Ovary (tissue), 9 donors: ENCODE results near the gene PRELID1. TPM values are rescaled to one million over a fixed set of nuclear protein-coding genes. Genes with fewer than 3 reads are reported as not detected.

Source experiments
- DNase-seq, 5 donors: peaks; one replicate each; pipeline ENCODE4 v3.0.0-alpha.2; 2019 to 2020
- H3K27ac ChIP-seq, 2 donors: fragments of 200-600 bp; one replicate each; pipeline versions ENCODE4 v1.5.1 to v1.8.0; 2019 to 2022
- H3K27me3 ChIP-seq: fragments of 200-600 bp; one replicate; pipeline ENCODE4 v1.8.0; 2022
- H3K36me3 ChIP-seq: fragments of 200-600 bp; sonication (generic); one replicate; pipeline ENCODE4 v1.5.1; 2019
- H3K4me1 ChIP-seq: one replicate; pipeline ENCODE4 v1.8.1; 2013; ENCODE audit warnings: mild to moderate bottlenecking, moderate library complexity; ENCODE audit not compliant: insufficient read depth
- H3K4me3 ChIP-seq: fragments of 200-600 bp; sonication (generic); one replicate; pipeline ENCODE4 v1.5.1; 2017
- H3K9me3 ChIP-seq, 2 donors: fragments of 200-600 bp in 1 of 2; sonication (generic) in 1 of 2; one replicate each; pipeline versions ENCODE4 v1.5.1 to v1.8.1; 2013 to 2019; ENCODE audit warnings: mild to moderate bottlenecking in 1 of 2, moderate library complexity in 1 of 2
- CTCF ChIP-seq, 3 donors: fragments of 450-650 bp in 2 of 3; fragments of 200-600 bp in 1 of 3; IDR thresholded peaks; one replicate each; pipeline versions ENCODE4 v1.5.1 to v1.8.0; 2016 to 2022; ENCODE audit warnings: antibody characterized with exemption in 3 of 3, mild to moderate bottlenecking in 1 of 3
- EP300 ChIP-seq: sonication (generic); formaldehyde crosslinking; IDR thresholded peaks from one replicate; pipeline ENCODE4 v1.6.1; 2017; ENCODE audit warnings: antibody characterized with exemption
- POLR2A ChIP-seq: fragments of 450-650 bp; IDR thresholded peaks from one replicate; pipeline ENCODE4 v1.6.1; 2017; ENCODE audit warnings: antibody characterized with exemption, mild to moderate bottlenecking, moderate library complexity
- WGBS, 3 donors: extraction: QIAGEN DNeasy Blood & Tissue Kit in 1 of 3; methylation state at CpG; one replicate each; pipeline versions ENCODE4 v1.1.5 to v1.1.7; 2013 to 2017; 5-methylcytosine and 5-hydroxymethylcytosine counted together
- intact Hi-C, 4 donors: fragments of 100-400 bp; cut with DNase I; formaldehyde crosslinking; loops; one replicate each; pipeline versions ENCODE4 v1.11.0 to v1.15.1; 2022 to 2023
- polyA plus RNA-seq, 2 donors: library from polyadenylated mRNA; stranded (reverse); fragments of 200-250 nt in 1 of 2; fragments of 350-450 nt in 1 of 2; fragmentation: Illumina TruSeq in 1 of 2; extraction: RNeasy Lipid Tissue Mini Kit (QIAGEN cat#74804) in 1 of 2; gene quantifications; one replicate each; pipeline ENCODE4 v1.2.3, GENCODE V29; 2013 to 2014
- total RNA-seq, 7 donors: library from RNA; depleted of rRNA in 2 of 7; stranded (reverse); fragments of >200 nt in 2 of 7; fragmentation: NEBNext Ultra II Directional in 3 of 7; extraction: Animal tissue kit (Norgen Biotek cat#: 25700) in 3 of 7; gene quantifications; one replicate each; pipeline versions ENCODE4 v1.1.0 to v1.2.4, GENCODE V29; 2016 to 2023
- donor health status: DM: no; HTN: no; CAD: no; lungs with moderate emphysema.
- donor health status: DM: no; HTN: no; CAD: no.
- donor health status: Bipolar disorder and iron deficiency.
- donor health status: DM: yes; HTN: yes; CAD: no.
- donor health status: DM: no; HTN: no; CAD: no.
- donor health status: DM: yes; HTN: yes; CAD: no.

The PRELID1 gene
- total and polyA plus RNA-seq, 9 donors = 42.8 to 96.8 (median 74.6) TPM

DNA sequence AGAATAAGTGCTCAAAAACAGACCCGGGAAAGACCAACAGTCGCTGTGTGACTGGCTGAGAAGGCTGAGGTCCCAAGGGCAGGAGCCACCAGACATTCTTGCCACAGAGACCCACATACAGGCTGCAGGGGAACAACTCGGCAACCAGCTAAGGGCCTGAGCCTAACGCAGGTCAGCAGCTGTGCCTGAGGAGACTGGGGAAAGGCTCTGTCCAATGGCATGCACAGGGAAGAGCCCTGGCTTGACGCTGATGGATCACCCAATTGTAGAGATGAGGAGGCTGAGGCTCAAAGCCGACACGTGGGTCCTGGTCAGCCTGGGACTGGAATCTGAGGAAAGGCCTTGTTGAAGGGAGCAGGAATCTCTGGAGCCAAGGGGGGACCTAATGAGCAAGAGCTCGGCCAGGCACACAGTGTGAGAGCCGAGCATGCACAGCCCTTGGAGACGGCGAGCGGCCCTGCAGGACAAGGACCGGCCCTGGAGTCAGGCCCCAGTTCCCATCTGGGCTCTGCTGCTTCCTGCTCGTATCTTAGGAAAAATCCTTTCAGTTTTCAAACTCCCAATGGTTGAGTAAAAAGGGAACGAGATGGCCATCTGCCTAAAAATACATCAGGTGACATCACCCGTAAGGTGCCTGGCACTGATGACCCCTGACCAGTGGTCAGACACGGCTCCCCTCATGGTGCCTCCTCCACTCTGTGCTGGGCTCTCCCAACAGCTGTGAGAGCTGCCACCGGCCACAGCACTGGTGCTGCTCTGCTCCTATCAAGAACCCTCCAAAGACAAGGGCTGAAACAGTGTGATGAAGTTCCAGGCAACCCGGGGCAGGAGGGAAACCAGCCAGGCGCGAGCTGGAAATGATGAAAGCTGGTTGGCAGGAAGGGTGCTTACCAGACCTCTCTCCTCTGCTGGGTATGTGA is 31.4 kb downstream of the PRELID1 start:
- H3K27ac ChIP-seq = no peak overlapping the region
- no peak for TF ChIP-seq EP300
- no peak for TF ChIP-seq POLR2A
- TF ChIP-seq CTCF (IDR thresholded peaks at IDR 0.05) = no peak
- H3K4me1 ChIP-seq = no peaks in the 10 kb centered on the region
- H3K27me3 ChIP-seq = no peaks in the 10 kb centered on the region
- 85 to 86% (median 86%) methylated on average over 21 of the region's 21 CpGs for WGBS, 3 donors
- DNase-seq = no peak
- intact Hi-C loops = no loop called here
- H3K4me3 ChIP-seq = no peak overlapping the region
- H3K9me3 ChIP-seq = no peaks in the 10 kb centered on the region
- no peaks in the 10 kb centered on the region for H3K36me3 ChIP-seq

DNA sequence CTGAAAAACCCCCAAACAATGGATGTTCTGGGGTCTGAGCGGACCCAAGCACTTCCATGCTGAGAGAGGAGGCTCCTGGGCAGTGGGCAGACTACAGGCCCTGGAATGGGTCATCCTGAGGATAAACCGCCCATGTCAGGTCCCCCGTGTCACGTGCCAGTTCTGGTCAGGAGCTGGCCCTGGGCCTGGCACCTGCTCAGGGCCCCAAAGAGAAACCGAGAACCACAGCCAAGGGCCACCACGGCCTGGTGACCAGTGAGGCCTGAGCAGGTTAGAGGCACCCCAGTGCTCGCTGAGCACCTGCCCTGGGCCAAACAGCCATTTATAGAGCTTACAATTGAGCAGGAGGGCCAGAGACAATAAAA is 32.1 kb downstream of the PRELID1 start:
- Histone ChIP-seq H3K4me1 (no peaks in the 10 kb centered on the region), H3K36me3 (no peaks in the 10 kb centered on the region), H3K27me3 (no peaks in the 10 kb centered on the region), H3K9me3 (no peaks in the 10 kb centered on the region), H3K4me3 (no peak overlapping the region), H3K27ac (no peak overlapping the region)
- intact Hi-C loops = no loop called here
- no peak for DNase-seq
- TF ChIP-seq EP300 = no peak
- no peak for TF ChIP-seq CTCF (IDR thresholded peaks at IDR 0.05)
- TF ChIP-seq POLR2A = no peak
- WGBS, 3 donors = 88 to 92% (median 91%) methylated on average over 7 of the region's 7 CpGs

DNA sequence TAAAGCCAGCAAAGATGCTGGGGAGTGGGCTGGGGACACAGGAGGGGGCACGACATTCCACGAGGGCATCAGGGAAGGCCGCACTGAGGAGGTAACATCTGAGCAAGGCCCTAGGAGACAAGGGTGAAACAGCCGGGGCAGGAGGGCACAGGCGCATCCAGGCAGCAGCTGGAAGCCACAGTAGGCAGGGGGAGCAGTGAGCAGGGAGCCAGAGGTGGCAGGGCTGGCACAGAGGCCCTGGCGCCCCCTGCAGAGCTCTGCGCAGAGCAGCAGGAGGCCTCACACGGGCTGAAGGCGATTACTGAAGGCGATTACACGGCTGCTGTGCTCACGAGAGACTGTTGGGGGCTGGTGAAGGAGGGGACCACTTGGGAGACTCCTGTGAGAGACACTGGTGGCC is 32.5 kb downstream of the PRELID1 start:
- no peaks in the 10 kb centered on the region for H3K36me3 ChIP-seq
- intact Hi-C loops = no loop called here
- H3K9me3 ChIP-seq = no peaks in the 10 kb centered on the region
- TF ChIP-seq POLR2A = no peak
- TF ChIP-seq EP300 = no peak
- TF ChIP-seq CTCF (IDR thresholded peaks at IDR 0.05) = no peak
- no peak overlapping the region for H3K27ac ChIP-seq
- no peak for DNase-seq
- 63 to 68% (median 63%) methylated on average over 12 of the region's 12 CpGs for WGBS, 3 donors
- no peaks in the 10 kb centered on the region for H3K4me1 ChIP-seq
- no peaks in the 10 kb centered on the region for H3K27me3 ChIP-seq
- H3K4me3 ChIP-seq = no peak overlapping the region

- 90 to 93% (median 91%) methylated on average over 35 to 36 of the region's 36 CpGs for WGBS, 3 donors
- intact Hi-C loops = no loop called here
These were observed 33.2 kb downstream of the PRELID1 start for GRCh38 chr5:177336603-177337494.

More at GRCh38 chr5:177336603-177337494, 33.2 kb downstream of the PRELID1 start:
- Histone ChIP-seq H3K27ac (no peak overlapping the region), H3K9me3 (no peaks in the 10 kb centered on the region), H3K4me1 (no peaks in the 10 kb centered on the region), H3K4me3 (no peak overlapping the region), H3K27me3 (no peaks in the 10 kb centered on the region), H3K36me3 (no peaks in the 10 kb centered on the region)
- DNase-seq = no peak
- TF ChIP-seq CTCF (IDR thresholded peaks at IDR 0.05) = no peak
- no peak for TF ChIP-seq EP300
- TF ChIP-seq POLR2A = no peak
